T-helper 9 cell (primary cell): ENCODE measurements around the gene FAM236A.
"Not testable (repeated sequence)": the region's sequence is repeated elsewhere in the genome, so short reads cannot be mapped to it uniquely, and the experiment has no call there.

Experiments
- DNase-seq: peaks from one replicate; pipeline ENCODE4 v3.0.0-alpha.2; 2020
- total RNA-seq, 2 donors: gene quantifications; one replicate each; lab custom pipeline; 2026; lab: John Stamatoyannopoulos, UW

FAM236A gene
- 0 reads per million in 2 donors for total RNA-seq

- DNase-seq: not testable (repeated sequence)
These were observed at the start of gene FAM236A for GRCh38 chrX:72937906-72938305. Gene FAM236A, plus strand, starts transcription at chrX:72938206. Its CDS starts 57 bp downstream, at chrX:72938263.

GRCh38 chrX:72889740-72890139 is 48.3 kb upstream of the FAM236A start:
- not testable (repeated sequence) for DNase-seq

GRCh38 chrX:72912315-72912714 is 25.7 kb upstream of the FAM236A start, which contains the start of gene FAM236C:
Gene FAM236C, plus strand, starts transcription at chrX:72912615. Its CDS starts 100 bp downstream, at chrX:72912715.
- DNase-seq: not testable (repeated sequence)

DNA sequence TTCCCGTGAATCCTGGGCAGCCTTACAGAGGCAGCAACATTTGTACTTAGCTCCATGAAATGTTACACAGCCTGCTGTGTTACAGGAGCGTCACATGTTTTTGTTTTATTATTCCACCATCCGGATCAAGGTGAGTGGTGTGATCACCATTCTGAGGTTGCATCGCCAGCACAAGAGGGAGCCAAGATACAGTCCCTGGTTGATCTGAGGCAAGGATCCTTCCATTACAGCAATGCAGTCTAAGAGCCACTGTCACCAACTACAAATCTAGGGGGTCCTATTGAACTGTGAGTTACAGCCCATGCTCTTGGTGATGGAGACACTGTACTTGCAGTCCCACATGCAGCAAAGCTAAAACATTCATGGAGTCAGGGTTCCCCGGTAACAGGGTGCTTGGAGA is 21.9 kb upstream of the FAM236A start:
- DNase-seq: not testable (repeated sequence)

DNA sequence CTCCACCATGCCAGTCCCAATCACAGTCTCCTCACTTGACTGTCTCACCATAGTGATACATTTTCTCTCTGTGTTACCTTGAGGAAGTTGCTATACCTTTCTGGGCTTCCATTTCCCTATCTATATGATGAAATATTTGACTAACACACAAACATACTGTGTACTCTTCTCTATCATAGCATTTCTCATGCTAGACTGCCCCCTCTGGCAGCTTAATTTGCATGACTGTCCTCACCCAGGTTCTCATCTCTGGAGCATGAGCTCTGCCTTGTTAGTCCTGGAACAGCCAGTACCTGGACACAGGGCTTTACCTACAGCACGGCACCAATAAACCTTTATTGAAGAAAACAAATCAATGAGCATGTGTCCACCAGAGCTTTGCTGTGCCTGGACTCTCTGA is 5.7 kb upstream of the FAM236A start:
- not testable (repeated sequence) for DNase-seq

DNA sequence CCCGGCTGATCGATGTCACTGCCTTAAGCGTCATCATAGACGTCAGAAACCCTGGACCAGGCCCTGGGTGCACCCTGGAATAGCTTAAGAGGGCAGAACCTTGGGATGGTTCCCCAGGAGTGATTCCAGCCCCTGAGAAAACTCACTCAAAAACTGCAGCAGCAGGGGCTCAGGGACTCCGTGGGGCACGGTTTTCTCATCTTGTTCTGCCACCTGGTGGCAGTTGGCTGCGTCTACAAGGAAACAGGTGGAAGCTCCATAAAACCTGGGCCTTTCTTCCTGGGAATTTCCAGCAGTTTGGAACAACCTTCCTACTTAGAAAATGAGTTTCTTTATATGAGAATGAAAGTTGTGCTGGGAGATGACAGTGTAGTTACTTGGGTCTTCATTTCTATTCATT is 1.6 kb upstream of the FAM236A start:
- not testable (repeated sequence) for DNase-seq

DNA sequence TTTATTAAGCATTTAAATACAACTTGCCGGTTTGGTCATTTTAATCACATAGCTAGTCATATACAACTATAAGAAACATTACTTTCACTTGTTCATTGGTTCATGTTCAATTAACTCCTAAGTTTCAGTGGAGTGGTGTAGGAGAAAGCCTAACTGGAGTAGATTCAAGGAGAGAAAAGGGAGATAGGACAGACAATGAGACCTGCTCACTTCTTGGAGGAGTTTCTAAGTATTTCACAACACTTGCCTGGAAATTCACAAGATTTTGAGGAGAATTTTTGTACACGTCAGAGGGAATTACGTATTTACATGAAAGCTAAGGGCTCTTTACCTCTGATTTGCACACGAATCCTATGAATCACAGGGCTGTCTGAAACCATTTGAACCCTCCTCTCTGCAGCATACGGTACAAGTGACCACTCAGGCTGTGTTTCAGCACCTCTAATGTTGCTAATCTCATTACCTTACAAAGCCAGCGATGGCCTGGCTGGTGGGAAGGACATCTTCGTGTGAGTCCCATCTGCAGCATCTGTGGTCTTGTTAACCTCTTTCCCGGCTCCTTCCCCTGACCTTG is 1.0 kb upstream of the FAM236A start:
- not testable (repeated sequence) for DNase-seq

DNA sequence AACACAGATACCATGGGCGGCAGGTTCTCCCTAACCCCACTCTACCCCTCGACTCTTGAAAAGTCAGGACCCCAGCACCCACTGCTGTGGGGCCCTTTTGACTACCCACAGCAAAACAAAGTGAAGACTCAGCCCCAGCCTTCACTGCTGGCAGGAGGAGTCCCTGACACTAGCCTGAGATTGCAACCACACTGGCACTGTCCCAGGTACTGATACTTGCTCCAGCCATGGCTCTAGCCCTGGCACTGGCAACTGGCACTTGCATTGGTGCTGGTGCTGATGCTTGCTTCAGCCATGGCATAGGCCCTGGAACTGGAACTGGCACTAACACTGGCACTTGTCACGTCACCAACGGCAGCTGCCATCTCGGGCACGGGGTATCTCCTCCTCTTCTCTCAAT is 4.3 kb downstream of the FAM236A start:
- DNase-seq: not testable (repeated sequence)

- DNase-seq: not testable (repeated sequence)
These were observed 5.2 kb downstream of the FAM236A start for GRCh38 chrX:72943035-72943818.

DNA sequence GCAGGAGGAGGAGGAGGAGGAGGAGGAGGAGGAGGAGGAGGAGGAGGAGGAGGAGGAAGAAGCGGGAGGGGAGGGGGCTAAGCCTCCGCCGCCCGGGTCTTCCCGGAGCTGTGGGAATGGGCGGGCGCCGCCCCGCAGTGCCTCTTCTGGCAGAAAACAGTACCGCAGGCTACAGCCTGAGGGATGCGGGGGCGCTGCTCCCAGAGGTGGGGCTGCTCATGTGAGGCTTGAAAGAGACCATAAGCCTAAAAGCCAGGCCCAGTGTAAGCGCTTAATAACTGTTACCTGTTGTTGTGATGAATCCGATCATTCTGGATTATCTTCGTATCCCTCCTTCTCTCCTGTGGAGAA is 5.8 kb downstream of the FAM236A start, which contains the start of gene DMRTC1:
Gene DMRTC1, minus strand, starts transcription at position 19 of the 351 bp plus-strand sequence. CDS start 68,143 bp downstream, outside the sequence.
- DNase-seq: not testable (repeated sequence)

GRCh38 chrX:72959971-72960370 is 22.0 kb downstream of the FAM236A start:
- not testable (repeated sequence) for DNase-seq

DNA sequence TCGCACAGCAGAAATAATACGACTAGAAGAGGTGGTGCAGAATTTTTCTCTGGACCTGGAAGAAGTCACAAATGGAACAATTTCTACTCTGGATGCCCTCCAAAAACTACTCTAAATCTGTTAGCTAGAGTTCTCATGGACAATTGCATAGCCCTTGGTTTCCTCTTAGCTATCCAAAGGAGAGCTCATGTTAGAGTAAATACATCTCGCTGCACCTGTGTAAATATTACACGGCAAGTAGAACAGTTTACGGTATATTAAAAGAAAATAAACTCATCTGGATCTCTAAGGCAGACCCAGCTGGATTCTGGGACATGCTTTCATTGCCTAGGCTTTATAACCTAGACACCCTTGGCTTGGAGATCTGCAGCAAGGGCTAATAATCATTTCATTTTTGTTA is 33.9 kb downstream of the FAM236A start:
- not testable (repeated sequence) for DNase-seq

DNA sequence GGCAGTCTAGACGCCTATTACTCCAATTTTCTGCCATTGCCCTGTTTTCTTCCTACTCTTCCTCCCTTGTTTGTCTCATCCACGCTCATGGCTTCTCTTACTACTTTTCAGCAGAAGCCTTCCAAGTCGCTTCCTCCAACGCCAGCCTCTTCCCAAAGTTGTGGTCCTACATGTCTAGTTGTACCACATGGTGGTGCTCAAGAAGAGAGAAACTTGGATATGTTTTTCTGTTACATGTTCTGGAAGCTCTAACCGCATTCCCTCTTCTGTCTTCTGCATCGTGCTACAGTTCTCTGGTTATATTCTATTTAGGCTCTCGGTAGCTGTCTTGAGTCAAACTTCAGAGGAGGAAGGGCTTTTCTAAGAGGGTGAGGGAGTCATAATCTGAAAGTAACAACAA is 36.9 kb downstream of the FAM236A start:
- not testable (repeated sequence) for DNase-seq

GRCh38 chrX:72980894-72981469 is 43.0 kb downstream of the FAM236A start:
- DNase-seq: not testable (repeated sequence)
